ENCODE measurements around the gene ANKRD11. TPM values are rescaled to one million over a fixed set of nuclear protein-coding genes. Genes with fewer than 3 reads are reported as not detected.

ANKRD11 gene
- polyA plus RNA-seq, 3 donors: 3.2 to 62.4 (median 5.4) TPM

GRCh38 chr16:89431630-89432029 is 58.7 kb downstream of the ANKRD11 start:
- WGBS (ENCODE audit: insufficient coverage): 75% methylated on average over 3 of the region's 4 CpGs
- H3K27ac Mint-ChIP-seq: no peak overlapping the region
- Histone ChIP-seq H3K27me3 (ENCODE audit: control insufficient read depth in 2 of 2, insufficient read depth in 2 of 2, low read length in 2 of 2) (no peaks in the 10 kb centered on the region), H3K79me2 (ENCODE audit: insufficient read depth, low read length) (peaks cover 88% of the 10 kb centered on the region), H3K9me3 (replicated peaks in 1 of 2; ENCODE audit: control insufficient read depth in 1 of 2, insufficient read depth in 1 of 2, low read length in 2 of 2) (no peaks in the 10 kb centered on the region), H3K9ac (ENCODE audit: insufficient read depth, low read length, poor library complexity, severe bottlenecking) (no peak overlapping the region), H3K4me3 (replicated peaks in 1 of 3; ENCODE audit: low read depth in 2 of 3, low read length in 3 of 3) (no peak overlapping the region), H3K4me1 (ENCODE audit: control insufficient read depth in 1 of 2, insufficient read depth in 2 of 2, low read length in 2 of 2) (peaks cover 23 to 26% of the 10 kb centered on the region in 2 donors), H3K4me2 (replicated peaks; ENCODE audit: extremely low read depth, low read length, poor library complexity, severe bottlenecking) (no peak overlapping the region), H2AFZ (ENCODE audit: insufficient read depth, low read depth, low read length, poor library complexity, severe bottlenecking) (no peak overlapping the region), H3K27ac (ENCODE audit: low read depth in 1 of 2, low read length in 2 of 2) (peak overlapping the region in 1 of 2 donors; percentile 54), H4K20me1 (ENCODE audit: insufficient read depth, low read length) (peaks cover 88% of the 10 kb centered on the region), H3K36me3 (replicated peaks in 1 of 2; ENCODE audit: control insufficient read depth in 1 of 2, insufficient read depth in 2 of 2, low read length in 2 of 2) (peaks cover 4 to 11% of the 10 kb centered on the region in 2 donors)
- H3K27me3 Mint-ChIP-seq (ENCODE audit: low read depth in 3 of 3): peaks cover 0 to 3% (median 0%) of the 10 kb centered on the region in 3 donors
- H3K36me3 Mint-ChIP-seq: peaks cover 4 to 5% of the 10 kb centered on the region in 2 donors
- no peak overlapping the region for H3K4me3 Mint-ChIP-seq
- peaks cover 0 to 4% (median 0%) of the 10 kb centered on the region in 7 donors for H3K9me3 Mint-ChIP-seq
- no peak for DNase-seq
- H3K4me1 Mint-ChIP-seq: peaks cover 34% of the 10 kb centered on the region
- TF ChIP-seq, protein P1, sequence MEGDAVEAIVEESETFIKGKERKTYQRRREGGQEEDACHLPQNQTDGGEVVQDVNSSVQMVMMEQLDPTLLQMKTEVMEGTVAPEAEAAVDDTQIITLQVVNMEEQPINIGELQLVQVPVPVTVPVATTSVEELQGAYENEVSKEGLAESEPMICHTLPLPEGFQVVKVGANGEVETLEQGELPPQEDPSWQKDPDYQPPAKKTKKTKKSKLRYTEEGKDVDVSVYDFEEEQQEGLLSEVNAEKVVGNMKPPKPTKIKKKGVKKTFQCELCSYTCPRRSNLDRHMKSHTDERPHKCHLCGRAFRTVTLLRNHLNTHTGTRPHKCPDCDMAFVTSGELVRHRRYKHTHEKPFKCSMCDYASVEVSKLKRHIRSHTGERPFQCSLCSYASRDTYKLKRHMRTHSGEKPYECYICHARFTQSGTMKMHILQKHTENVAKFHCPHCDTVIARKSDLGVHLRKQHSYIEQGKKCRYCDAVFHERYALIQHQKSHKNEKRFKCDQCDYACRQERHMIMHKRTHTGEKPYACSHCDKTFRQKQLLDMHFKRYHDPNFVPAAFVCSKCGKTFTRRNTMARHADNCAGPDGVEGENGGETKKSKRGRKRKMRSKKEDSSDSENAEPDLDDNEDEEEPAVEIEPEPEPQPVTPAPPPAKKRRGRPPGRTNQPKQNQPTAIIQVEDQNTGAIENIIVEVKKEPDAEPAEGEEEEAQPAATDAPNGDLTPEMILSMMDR (IDR thresholded peaks at IDR 0.05): no peak
- intact Hi-C loops (cut with micrococcal nuclease): no loop called here

DNA sequence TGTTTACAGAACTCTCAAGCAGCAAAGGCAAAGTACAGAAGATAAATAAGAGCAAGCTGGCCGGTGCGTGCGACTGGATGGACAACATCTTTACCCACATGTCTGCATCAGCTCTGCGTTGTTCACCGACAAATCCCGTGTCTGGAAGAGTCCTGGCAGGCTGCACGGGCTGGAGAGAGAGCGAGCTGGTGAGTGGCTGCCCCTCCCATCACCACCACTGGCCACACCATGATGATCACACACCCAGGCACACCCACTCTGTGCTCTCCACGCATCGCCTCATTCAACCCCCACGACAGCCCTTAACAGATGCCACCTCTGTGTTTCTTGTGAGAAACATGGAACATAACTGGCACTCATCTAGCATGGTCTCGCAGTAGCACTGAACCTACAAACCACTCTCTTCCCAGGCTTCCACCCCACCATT is 59.2 kb downstream of the ANKRD11 start:
- peaks cover 34% of the 10 kb centered on the region for H3K4me1 Mint-ChIP-seq

More for the DNA sequence above, 59.2 kb downstream of the ANKRD11 start:
- Mint-ChIP-seq H3K27me3 (ENCODE audit: low read depth in 3 of 3) (peaks cover 0 to 3% (median 0%) of the 10 kb centered on the region in 3 donors), H3K36me3 (peaks cover 6 to 10% of the 10 kb centered on the region in 2 donors), H3K4me3 (no peak overlapping the region), H3K9me3 (peaks cover 0 to 4% (median 0%) of the 10 kb centered on the region in 7 donors), H3K27ac (no peak overlapping the region)
- WGBS (ENCODE audit: insufficient coverage): 88% methylated on average over 12 of the region's 12 CpGs
- Histone ChIP-seq H3K27ac (ENCODE audit: low read depth in 1 of 2, low read length in 2 of 2) (peak overlapping the region in 1 of 2 donors; percentile 54), H2AFZ (ENCODE audit: insufficient read depth, low read depth, low read length, poor library complexity, severe bottlenecking) (no peak overlapping the region), H3K79me2 (ENCODE audit: insufficient read depth, low read length) (peaks cover 88% of the 10 kb centered on the region), H3K36me3 (replicated peaks in 1 of 2; ENCODE audit: control insufficient read depth in 1 of 2, insufficient read depth in 2 of 2, low read length in 2 of 2) (peaks cover 4 to 15% of the 10 kb centered on the region in 2 donors), H3K27me3 (ENCODE audit: control insufficient read depth in 2 of 2, insufficient read depth in 2 of 2, low read length in 2 of 2) (no peaks in the 10 kb centered on the region), H3K4me2 (replicated peaks; ENCODE audit: extremely low read depth, low read length, poor library complexity, severe bottlenecking) (no peak overlapping the region), H3K9ac (ENCODE audit: insufficient read depth, low read length, poor library complexity, severe bottlenecking) (no peak overlapping the region), H3K9me3 (replicated peaks in 1 of 2; ENCODE audit: control insufficient read depth in 1 of 2, insufficient read depth in 1 of 2, low read length in 2 of 2) (no peaks in the 10 kb centered on the region), H4K20me1 (ENCODE audit: insufficient read depth, low read length) (peaks cover 88% of the 10 kb centered on the region), H3K4me3 (replicated peaks in 1 of 3; ENCODE audit: low read depth in 2 of 3, low read length in 3 of 3) (no peak overlapping the region), H3K4me1 (ENCODE audit: control insufficient read depth in 1 of 2, insufficient read depth in 2 of 2, low read length in 2 of 2) (peaks cover 20 to 26% of the 10 kb centered on the region in 2 donors)
- no peak for DNase-seq
- TF ChIP-seq, protein P1 (IDR thresholded peaks at IDR 0.05): no peak
- intact Hi-C loops (cut with micrococcal nuclease): no loop called here

Measured in CD14-positive monocyte (primary cell).